H4 (cell line): ENCODE measurements around the gene USP21. TPM values are rescaled to one million over a fixed set of nuclear protein-coding genes. Genes with fewer than 3 reads are reported as not detected.
A peak's percentile ranks its signal among the peaks of the same experiment; 100 is the strongest.

Source experiments
- DNase-seq: peaks from one replicate; pipeline ENCODE4 v3.0.0-alpha.2; 2015; ENCODE audit warnings: low spot score
- total RNA-seq: library from RNA; depleted of rRNA; stranded (reverse); fragments of >200 nt; shearing (Covaris generic); gene quantifications from 2 replicates; pipeline ENCODE4 v1.2.3, GENCODE V29; 2014

Gene USP21
- total RNA-seq, 1 experiment from 2014 or later = 5.8 TPM

GRCh38 chr1:161171696-161172095 lies 12.4 kb downstream of the USP21 start:
- no peak for DNase-seq

GRCh38 chr1:161172349-161172748 lies 13.0 kb downstream of the USP21 start:
- DNase-seq = no peak

- no peak for DNase-seq
These were observed 13.6 kb downstream of the USP21 start for GRCh38 chr1:161172776-161173376.

- no peak for DNase-seq
These were observed 14.4 kb downstream of the USP21 start for GRCh38 chr1:161173711-161174110.

GRCh38 chr1:161174911-161175310 lies 15.6 kb downstream of the USP21 start:
- DNase-seq = no peak

- no peak for DNase-seq
These were observed 16.6 kb downstream of the USP21 start for GRCh38 chr1:161175771-161176453.

- no peak for DNase-seq
These were observed 17.3 kb downstream of the USP21 start for GRCh38 chr1:161176468-161177111.

GRCh38 chr1:161177112-161177935 lies 18.0 kb downstream of the USP21 start, which contains the start of gene B4GALT3:
Gene B4GALT3, minus strand, starts transcription at chr1:161177507. Its CDS starts 1,447 bp downstream, at chr1:161176060.
- peak; percentile 56 for DNase-seq

GRCh38 chr1:161177936-161178244 lies 18.6 kb downstream of the USP21 start:
- DNase-seq = no peak

- no peak for DNase-seq
These were observed 20.4 kb downstream of the USP21 start for GRCh38 chr1:161179698-161180097.

GRCh38 chr1:161180639-161181038 lies 21.3 kb downstream of the USP21 start:
- DNase-seq = no peak

- DNase-seq = no peak
These were observed 22.9 kb downstream of the USP21 start for GRCh38 chr1:161182214-161182613.

- DNase-seq = peak; percentile 32
These were observed 26.0 kb downstream of the USP21 start for GRCh38 chr1:161185282-161185682.

- no peak for DNase-seq
These were observed 26.5 kb downstream of the USP21 start for GRCh38 chr1:161185732-161186311.

GRCh38 chr1:161187311-161187710 lies 28.0 kb downstream of the USP21 start:
- no peak for DNase-seq

- DNase-seq = no peak
These were observed 29.1 kb downstream of the USP21 start for GRCh38 chr1:161188381-161188780.

- no peak for DNase-seq
These were observed 29.7 kb downstream of the USP21 start for GRCh38 chr1:161189036-161189435.

GRCh38 chr1:161190962-161191521 lies 31.7 kb downstream of the USP21 start:
- no peak for DNase-seq

- no peak for DNase-seq
These were observed 32.7 kb downstream of the USP21 start for GRCh38 chr1:161191971-161192370.

GRCh38 chr1:161192476-161193465 lies 33.5 kb downstream of the USP21 start:
- DNase-seq = peak; percentile 55
